ENCODE results near the gene RRAS. TPM values are rescaled to one million over a fixed set of nuclear protein-coding genes. Genes with fewer than 3 reads are reported as not detected.
A peak's percentile ranks its signal among the peaks of the same experiment; 100 is the strongest.

Gene RRAS
- total and polyA plus RNA-seq, 2 donors, result 11.8 to 279 TPM

DNA sequence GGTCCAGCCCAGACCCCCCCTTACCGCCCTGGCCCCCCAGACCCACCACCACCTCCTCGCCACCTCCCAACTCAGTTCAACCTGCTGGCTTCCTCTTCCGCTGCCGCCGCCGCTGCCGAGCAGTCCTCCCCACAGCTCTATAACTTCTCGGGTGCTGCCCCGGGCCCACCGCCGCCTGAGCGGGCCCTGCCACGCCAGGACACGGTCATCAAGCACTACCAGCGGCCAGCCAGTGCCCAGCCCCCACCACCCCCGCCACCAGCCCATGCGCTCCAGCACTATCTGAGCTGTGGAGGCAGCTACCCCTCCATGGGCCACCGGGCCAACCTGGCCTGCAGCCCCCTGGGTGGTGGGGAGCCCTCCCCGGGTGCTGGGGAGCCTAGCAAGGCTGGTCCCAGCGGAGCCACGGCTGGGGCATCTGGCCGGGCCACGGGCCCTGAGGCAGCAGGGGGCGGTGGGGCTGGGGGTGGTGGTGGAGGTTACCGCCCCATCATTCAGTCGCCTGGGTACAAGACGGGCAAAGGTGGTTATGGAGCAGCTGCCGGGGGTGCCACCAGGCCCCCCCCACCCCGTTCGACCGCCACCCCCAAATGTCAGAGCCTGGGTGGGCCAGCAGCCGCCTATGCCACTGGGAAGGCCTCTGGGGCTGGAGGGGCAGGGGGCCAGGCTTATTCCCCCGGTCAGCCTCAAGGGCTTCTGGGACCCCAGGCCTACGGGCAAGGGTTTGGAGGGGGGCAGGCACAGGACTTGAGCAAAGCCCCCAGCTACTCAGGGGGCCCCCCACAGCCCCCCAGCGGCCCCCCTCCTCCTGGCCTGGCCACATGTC lies 44.7 kb downstream of the RRAS start:
- Histone ChIP-seq H3K36me3 (ENCODE audit: insufficient read depth) (peaks cover 2% of the 10 kb centered on the region), H3K27ac (ENCODE audit: low read depth) (no peak overlapping the region), H3K4me1 (ENCODE audit: insufficient read depth) (no peaks in the 10 kb centered on the region), H3K4me3 (ENCODE audit: low read depth, low read length) (no peak overlapping the region)
- no peak for DNase-seq (ENCODE audit: extremely low spot score)
- 90% methylated on average over 35 of the region's 35 CpGs for WGBS

DNA sequence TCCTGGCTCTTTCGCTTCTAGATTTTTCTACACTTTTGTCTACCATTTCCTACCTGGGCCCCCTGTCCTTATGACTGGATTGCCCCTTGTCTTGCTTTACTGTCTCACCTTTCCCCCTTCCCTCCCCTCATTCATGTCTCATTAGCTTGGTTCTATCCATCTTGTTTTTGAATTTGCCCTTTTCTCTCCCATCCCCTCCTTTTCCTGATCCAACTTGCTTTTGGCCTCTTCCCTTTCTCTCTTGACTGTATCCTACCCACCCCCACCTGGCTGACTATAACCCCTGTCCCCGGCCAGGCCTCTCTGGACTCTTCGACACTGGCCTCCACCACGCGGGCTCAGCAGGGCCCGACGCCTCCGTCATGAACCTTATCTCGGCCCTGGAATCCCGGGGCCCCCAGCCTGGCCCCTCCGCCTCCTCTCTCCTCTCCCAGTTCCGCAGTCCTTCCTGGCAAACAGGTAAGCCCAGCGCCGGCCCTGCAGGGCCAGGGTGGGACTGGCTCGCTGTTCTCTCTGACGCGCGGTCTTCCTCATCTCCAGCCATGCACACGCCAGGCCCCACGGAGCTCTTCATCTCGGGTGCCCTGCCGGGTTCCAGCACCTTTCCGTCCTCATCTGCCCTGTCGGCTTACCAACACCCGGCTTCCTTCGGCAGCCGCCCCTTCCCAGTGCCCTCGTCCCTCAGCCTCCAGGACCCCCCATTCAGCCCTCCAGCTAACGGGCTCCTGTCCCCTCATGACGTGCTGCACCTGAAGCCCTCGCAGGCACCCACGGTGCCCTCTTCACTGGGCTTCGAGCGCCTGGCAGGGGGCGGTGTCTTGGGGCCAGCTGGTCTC lies 45.6 kb downstream of the RRAS start:
- peaks cover 2% of the 10 kb centered on the region for H3K36me3 ChIP-seq (ENCODE audit: insufficient read depth)
- no peak overlapping the region for H3K4me3 ChIP-seq (ENCODE audit: low read depth, low read length)
- WGBS, result 91% methylated on average over 35 of the region's 35 CpGs
- no peaks in the 10 kb centered on the region for H3K4me1 ChIP-seq (ENCODE audit: insufficient read depth)
- DNase-seq (ENCODE audit: extremely low spot score), result no peak
- H3K27ac ChIP-seq (ENCODE audit: low read depth), result no peak overlapping the region

DNA sequence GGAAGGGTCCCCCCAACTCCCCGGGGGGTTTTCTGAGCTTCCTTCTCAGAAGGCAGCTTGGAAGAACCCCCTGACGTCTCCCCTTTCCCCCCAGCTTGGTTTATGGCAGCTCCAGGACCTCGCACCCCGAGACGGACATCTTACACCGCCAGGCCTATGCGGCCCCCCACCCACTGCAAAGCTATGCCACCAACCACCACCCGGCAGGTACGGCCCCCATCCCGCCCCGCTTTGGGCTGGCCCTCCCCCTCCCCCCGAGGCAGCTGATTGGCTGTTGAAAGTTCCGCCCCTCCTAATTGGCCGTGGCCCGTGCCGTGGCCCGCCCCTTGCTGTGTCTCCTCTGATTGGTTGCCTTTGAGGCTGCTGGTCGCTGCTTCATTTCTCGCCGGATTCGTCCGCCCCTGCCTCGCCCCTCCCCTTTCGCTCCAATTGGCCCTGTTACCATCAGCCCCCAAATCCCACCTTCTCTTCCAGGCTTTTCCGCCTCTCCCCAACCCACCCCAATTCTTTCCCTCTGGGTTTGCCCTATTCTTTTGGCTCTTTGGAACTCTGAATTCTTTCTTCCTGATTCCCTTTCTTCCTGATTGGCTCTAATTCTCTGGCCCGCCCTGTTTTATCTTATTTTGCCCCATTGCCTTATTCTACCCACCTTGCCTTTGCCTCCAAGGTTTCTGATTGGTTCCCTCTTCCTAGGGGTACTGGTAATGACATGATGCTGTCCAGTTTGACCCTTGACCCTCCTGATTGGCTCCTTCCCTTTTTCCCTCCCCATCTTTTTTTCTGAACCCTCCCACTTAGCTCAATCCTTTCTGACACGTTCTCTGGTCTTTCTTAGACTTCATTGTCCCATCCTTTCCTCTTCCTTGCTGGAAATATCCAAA lies 46.5 kb downstream of the RRAS start:
- Histone ChIP-seq H3K4me3 (ENCODE audit: low read depth, low read length) (peak overlapping the region; percentile 94), H3K27ac (ENCODE audit: low read depth) (peak overlapping the region; percentile 33), H3K4me1 (ENCODE audit: insufficient read depth) (no peaks in the 10 kb centered on the region), H3K36me3 (ENCODE audit: insufficient read depth) (peaks cover 2% of the 10 kb centered on the region)
- 7% methylated on average over 27 of the region's 27 CpGs for WGBS
- peak; percentile 81 for DNase-seq (ENCODE audit: extremely low spot score)

DNA sequence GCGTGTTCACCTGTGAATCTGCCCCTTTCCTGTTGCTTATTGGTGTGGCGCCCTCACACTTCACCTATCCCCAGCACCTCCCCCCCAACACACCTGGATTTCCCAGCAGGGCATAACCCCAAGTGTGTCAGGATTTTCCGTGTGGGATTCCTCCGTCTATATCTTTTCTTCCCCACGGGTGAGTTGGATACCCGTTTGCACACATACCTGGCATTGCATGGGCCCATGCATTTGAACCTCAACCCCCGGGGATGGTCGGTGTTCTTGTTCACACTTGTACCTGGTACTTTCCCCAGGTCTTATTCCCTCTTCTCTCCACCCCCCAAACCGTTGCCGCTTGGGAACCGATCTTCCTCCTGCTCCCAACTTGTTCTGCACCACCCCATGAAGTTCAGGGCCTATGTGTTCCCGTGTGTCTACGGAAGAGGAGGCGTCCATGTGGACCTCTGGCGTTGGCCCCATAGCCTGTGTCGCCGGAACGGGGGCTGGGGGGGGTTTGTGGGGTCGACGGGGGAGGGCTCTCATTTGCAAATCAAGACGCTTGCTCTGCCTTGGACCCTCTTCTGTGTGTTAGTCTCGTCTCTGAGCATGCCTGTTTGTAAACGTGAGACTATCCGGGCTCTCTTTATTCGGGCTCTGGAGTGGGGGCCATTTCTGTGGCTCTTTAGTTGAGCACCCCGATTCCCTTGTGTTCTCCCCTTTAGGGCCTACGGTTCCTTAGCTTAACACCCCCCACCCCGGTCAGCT lies 47.3 kb downstream of the RRAS start:
- Histone ChIP-seq H3K27ac (ENCODE audit: low read depth) (no peak overlapping the region), H3K36me3 (ENCODE audit: insufficient read depth) (peaks cover 2% of the 10 kb centered on the region), H3K4me3 (ENCODE audit: low read depth, low read length) (peak overlapping the region; percentile 94), H3K4me1 (ENCODE audit: insufficient read depth) (no peaks in the 10 kb centered on the region)
- 6% methylated on average over 28 of the region's 28 CpGs for WGBS
- DNase-seq (ENCODE audit: extremely low spot score), result no peak

DNA sequence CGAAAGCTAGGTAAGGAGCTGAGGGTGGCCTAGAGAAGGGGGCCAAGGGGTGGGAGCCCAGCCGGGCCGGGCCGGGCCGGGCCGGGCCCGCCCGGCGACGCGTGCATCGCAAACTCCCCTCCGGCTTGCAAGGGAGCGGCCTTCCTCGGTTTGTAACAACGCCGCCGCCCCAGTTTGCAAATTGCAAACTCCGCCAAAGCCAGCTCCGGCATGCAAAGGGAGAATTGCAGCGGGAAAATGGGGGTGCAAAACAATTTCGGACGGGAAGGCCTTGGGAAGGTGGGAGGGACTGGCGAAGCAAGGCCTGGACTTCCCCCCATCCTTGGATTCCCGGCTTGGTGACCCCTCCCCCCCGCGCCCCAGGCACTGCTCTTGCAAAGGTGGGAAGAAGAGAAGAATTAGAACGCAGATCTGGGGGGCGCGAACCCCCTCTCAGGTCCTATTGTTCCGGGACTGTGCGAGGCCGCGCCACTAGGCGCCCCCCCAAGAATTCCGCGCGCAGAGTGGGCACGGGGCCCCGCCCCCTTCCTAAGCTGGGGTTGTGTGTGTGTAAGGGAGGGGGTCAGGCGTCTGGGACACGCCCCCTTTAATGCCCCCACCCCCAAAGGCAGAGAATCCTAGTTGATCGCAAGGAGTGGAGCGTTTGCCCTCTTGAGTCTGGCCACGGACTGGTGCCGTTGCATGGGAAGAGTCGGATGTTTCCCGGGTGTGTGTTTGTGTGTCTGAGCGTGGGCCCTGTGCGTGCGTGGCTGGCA lies 48.0 kb downstream of the RRAS start:
- under 1% methylated on average over 51 of the region's 51 CpGs for WGBS
- Histone ChIP-seq H3K4me3 (ENCODE audit: low read depth, low read length) (peak overlapping the region; percentile 94), H3K27ac (ENCODE audit: low read depth) (no peak overlapping the region), H3K4me1 (ENCODE audit: insufficient read depth) (no peaks in the 10 kb centered on the region), H3K36me3 (ENCODE audit: insufficient read depth) (peaks cover 2% of the 10 kb centered on the region)
- no peak for DNase-seq (ENCODE audit: extremely low spot score)

DNA sequence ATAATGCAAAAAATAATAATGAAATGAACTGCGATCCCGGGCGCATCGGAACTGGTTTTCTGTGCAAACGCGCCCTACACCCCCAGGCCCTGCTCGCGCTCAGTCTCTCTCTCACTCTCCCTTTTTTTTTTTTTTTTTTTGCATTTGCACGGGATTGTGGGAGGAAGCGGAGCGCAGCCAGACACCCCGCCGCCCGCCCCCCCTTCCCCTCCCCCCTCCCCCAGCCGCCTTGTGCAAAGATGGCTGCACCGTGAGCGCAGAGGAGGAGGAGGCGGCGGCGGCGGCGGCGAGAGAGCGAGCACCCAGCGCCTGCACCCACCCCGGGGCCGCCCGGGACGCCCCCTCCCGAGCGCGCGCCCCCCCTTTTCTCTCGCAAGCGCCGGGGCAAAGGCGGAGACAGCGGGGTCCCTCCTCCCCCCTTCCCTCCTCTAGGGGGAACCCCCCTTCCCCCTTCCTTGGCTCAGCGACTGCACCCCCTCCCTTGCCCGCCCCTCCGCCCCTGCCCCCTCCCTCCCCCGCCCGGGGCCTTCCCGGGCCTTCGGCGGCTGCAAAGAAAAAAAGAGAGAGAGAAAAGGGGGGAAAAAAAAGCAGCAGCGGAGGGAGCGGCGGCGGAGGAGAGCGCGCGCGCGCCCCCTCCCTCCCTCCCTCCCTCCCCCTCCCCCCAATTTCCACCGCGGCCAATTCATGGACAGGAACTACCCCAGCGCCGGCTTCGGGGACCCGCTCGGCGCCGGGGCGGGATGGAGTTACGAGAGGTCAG lies 48.8 kb downstream of the RRAS start, which contains the start of gene PRR12:
PRR12 (plus strand) TSS at position 212 of the 760 bp plus-strand sequence; CDS start at position 685, 473 bp downstream.
- Histone ChIP-seq H3K36me3 (ENCODE audit: insufficient read depth) (peaks cover 2% of the 10 kb centered on the region), H3K4me3 (ENCODE audit: low read depth, low read length) (peak within 1 kb of the TSS; percentile 94), H3K4me1 (ENCODE audit: insufficient read depth) (no peaks in the 10 kb centered on the region), H3K27ac (ENCODE audit: low read depth) (peak within 1 kb of the TSS; percentile 77)
- DNase-seq (ENCODE audit: extremely low spot score), result no peak
- 1% methylated on average over 59 of the region's 66 CpGs for WGBS

DNA sequence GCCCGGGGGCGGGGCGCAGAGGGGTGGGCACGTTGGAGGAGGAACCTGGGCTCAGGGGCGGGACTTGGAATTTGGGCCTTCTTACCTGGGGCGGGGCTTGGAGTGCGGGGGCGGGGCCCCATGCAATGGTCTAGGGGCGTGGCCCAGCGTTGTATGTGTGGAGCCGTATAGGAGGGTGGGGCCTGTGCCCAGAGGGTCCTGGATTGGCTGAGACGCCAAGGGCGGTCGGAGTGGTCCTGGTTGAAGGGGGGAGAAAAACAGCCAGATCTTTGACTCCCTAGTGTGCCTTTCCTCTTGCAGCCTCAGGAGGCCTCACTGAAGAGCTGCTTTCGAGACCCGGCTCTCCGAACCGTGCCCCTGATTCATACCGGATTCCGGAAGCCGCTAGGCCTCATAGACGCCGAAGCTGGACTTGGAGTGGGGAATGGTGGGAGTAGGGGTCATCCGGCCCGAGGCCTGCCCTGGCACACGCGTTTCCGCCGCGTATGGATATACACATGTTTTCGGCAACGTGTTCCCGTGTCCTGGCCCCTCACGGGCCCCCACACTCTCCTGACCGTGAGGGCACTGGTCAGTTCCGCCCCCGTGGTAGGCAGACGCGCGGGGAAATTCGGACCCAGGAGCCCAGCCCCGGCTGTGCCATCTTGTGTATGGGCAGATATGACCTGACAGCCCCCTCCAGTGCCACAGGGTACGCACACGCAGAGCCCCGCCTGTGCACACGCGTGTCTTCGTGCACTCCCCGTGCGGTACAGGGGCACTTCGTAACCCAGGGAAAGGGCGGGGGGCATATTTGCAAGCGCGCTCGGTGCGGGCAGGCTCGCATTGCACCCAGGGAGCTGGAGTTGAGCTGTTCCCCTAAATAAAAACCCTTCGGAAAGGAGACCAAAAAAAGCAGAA lies 49.6 kb downstream of the RRAS start:
- H3K36me3 ChIP-seq (ENCODE audit: insufficient read depth), result peaks cover 2% of the 10 kb centered on the region
- peak; percentile 92 for DNase-seq (ENCODE audit: extremely low spot score)
- peak overlapping the region; percentile 94 for H3K4me3 ChIP-seq (ENCODE audit: low read depth, low read length)
- peak overlapping the region; percentile 77 for H3K27ac ChIP-seq (ENCODE audit: low read depth)
- WGBS, result under 1% methylated on average over 58 of the region's 58 CpGs
- H3K4me1 ChIP-seq (ENCODE audit: insufficient read depth), result no peaks in the 10 kb centered on the region

DNA sequence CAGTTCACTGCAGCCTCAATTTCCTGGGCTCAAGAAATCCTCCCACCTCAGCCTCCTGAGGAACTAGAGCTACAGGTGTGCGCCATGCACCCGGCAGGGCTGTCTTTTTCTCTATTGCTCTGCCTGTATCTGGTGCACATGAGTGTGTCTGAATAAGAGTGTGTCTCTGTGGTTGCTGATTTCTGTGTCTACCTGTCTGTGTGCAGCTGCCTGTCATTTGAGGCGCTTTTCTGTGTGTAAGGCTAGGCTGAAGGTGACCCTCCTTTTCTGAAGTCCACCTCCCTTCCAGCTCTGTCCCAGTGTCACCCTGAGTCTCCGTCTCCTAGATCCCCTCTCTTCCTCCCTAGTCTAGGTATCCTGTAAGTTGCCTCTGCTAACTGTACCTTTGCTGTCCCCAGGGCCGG lies 50.4 kb downstream of the RRAS start:
- Histone ChIP-seq H3K4me3 (ENCODE audit: low read depth, low read length) (no peak overlapping the region), H3K36me3 (ENCODE audit: insufficient read depth) (peaks cover 2% of the 10 kb centered on the region), H3K27ac (ENCODE audit: low read depth) (no peak overlapping the region), H3K4me1 (ENCODE audit: insufficient read depth) (no peaks in the 10 kb centered on the region)
- 53% methylated on average over 5 of the region's 5 CpGs for WGBS
- no peak for DNase-seq (ENCODE audit: extremely low spot score)

DNA sequence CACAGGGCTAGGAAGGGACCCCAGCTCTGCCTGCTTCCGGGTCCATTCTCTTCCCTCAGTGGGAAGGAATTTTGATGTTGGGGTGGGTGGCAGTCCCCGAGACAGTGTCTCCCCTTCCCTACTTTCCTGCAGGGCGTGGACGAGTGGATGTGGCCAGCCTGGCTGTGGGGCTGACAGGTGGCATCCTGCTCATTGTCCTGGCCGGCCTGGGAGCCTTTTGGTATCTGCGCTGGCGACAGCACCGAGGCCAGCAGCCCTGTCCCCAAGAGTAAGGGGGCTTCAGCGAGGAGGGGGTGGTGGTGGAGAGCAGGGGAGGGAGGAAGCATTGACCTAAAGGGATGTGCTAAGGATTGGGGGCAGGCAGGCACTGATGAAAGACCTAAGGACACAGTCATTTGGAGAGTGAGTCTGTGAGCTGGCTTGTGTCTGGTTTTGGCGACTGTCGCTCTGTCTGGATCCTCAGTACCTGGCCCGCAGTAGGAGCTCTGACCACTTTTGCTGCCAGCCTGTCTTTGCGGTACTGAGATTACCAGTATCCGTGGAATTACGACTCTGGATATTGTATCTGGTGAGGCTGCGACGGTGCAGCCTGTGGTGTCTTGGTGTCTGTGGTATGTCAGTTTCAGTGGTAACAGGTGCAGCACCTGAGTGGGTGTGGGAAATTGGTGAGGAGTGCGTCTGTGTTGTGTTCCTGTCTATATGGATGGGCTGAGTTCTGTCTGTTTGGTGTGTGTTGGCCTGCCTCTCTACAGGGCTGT lies 51.4 kb downstream of the RRAS start:
- no peak overlapping the region for H3K4me3 ChIP-seq (ENCODE audit: low read depth, low read length)
- no peaks in the 10 kb centered on the region for H3K36me3 ChIP-seq (ENCODE audit: insufficient read depth)
- WGBS, result 69% methylated on average over 18 of the region's 18 CpGs
- DNase-seq (ENCODE audit: extremely low spot score), result no peak
- no peaks in the 10 kb centered on the region for H3K4me1 ChIP-seq (ENCODE audit: insufficient read depth)
- H3K27ac ChIP-seq (ENCODE audit: low read depth), result no peak overlapping the region

DNA sequence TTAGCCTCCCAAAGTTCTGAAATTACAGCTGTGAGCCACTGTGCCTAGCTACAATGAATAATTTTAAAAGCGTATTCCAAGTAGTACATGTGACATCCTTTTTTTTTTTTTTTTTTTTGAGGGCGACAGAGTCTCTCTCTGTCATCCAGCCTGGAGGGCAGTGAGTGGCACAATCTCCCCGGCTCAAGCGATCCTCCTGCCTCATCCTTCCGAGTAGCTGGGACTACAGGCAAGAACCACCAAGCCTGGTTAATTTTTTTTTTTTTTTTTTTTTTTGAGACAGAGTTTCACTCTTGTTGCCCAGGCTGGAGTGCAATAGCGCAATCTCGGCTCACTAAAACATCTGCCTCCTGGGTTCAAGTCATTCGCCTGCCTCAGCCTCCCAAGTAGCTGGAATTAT lies 52.7 kb downstream of the RRAS start:
- Histone ChIP-seq H3K4me1 (ENCODE audit: insufficient read depth) (no peaks in the 10 kb centered on the region), H3K27ac (ENCODE audit: low read depth) (no peak overlapping the region), H3K36me3 (ENCODE audit: insufficient read depth) (no peaks in the 10 kb centered on the region), H3K4me3 (ENCODE audit: low read depth, low read length) (no peak overlapping the region)
- WGBS, result 83% methylated on average over 8 of the region's 8 CpGs
- DNase-seq (ENCODE audit: extremely low spot score), result no peak

Data from urinary bladder (tissue), 4 donors.